Endothelial cell of umbilical vein (primary cell): ENCODE measurements around the gene MEF2C.

Experiments
- EZH2 ChIP-seq: IDR thresholded peaks from 2 replicates; pipeline ENCODE4 v1.6.1; 2012; ENCODE audit warnings: borderline replicate concordance, low read depth, mild to moderate bottlenecking, moderate library complexity, low read length, inconsistent platforms; ENCODE audit not compliant: severe bottlenecking
- FOS ChIP-seq: IDR thresholded peaks from 2 replicates; pipeline ENCODE4 v1.6.1; 2011; ENCODE audit warnings: mild to moderate bottlenecking, low read length, moderate library complexity, borderline replicate concordance; ENCODE audit not compliant: insufficient read depth
- GATA2 ChIP-seq: IDR thresholded peaks from 2 replicates; pipeline ENCODE4 v1.7.0; 2011; ENCODE audit warnings: low read depth, mild to moderate bottlenecking, moderate library complexity, mixed read lengths, low read length; ENCODE audit not compliant: insufficient read length, insufficient read depth
- JUN ChIP-seq: IDR thresholded peaks from 2 replicates; pipeline ENCODE4 v1.6.1; 2011; ENCODE audit warnings: borderline replicate concordance, low read depth; ENCODE audit not compliant: insufficient read length, insufficient read depth
- MYC ChIP-seq: IDR thresholded peaks from one replicate; pipeline ENCODE4 v1.6.1; 2011; ENCODE audit warnings: mild to moderate bottlenecking, low read depth, low read length
- POLR2A ChIP-seq: IDR thresholded peaks from 2 replicates; pipeline ENCODE4 v1.6.1; 2012; ENCODE audit warnings: low read depth, mild to moderate bottlenecking, control low read depth, low read length
- POLR2AphosphoS5 ChIP-seq: IDR thresholded peaks from 2 replicates; pipeline ENCODE4 v1.6.1; 2012; ENCODE audit warnings: low read depth, mild to moderate bottlenecking, control low read depth, low read length, moderate library complexity; ENCODE audit not compliant: insufficient read depth
- TF ChIP-seq, protein P1 (sequence below), 2 donors: IDR thresholded peaks; 1 replicate in 1 of 2; 2 replicates in 1 of 2; pipeline ENCODE4 v1.5.1; 2011; ENCODE audit warnings: low read length in 2 of 2, mild to moderate bottlenecking in 2 of 2, moderate library complexity in 2 of 2, control low read depth in 1 of 2, inconsistent platforms in 1 of 2, low read depth in 1 of 2; ENCODE audit not compliant: insufficient read depth in 1 of 2; ENCODE audit errors: extremely low read depth in 1 of 2
- TF ChIP-seq, protein P2 (sequence below): IDR thresholded peaks from 2 replicates; pipeline ENCODE4 v1.6.1; 2011; ENCODE audit not compliant: insufficient read depth, insufficient read length

DNA sequence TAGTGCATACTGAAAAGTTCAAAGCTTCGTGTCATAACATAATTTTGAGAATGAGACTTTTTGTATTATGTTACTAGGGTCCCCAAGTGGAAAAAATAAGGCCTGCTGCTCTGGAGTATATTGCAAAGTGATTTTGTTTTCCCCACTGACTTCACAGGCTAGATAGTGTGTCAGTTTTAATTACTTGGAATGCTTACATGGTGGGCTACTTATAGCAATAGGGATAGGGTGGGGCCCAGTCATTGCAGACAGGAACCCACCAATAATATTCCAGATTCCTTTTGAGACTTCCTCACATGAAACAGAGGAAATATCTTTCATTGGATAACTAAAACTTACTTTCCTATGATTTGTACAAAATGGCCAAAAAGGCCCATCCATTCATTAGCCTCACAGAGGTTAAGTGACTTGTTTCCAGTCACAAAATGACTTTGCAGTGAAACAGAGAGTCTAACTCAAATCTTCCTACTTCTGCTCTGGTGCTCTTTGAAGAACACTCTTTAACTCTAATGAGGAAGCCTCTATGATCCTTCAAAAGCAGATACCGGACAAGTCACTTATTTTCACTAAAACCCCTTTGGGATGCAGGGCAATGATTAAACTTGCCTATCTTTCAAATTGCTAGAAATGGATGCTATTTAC, 16.2 kb upstream of the MEF2C start:
- TF ChIP-seq, protein P1, sequence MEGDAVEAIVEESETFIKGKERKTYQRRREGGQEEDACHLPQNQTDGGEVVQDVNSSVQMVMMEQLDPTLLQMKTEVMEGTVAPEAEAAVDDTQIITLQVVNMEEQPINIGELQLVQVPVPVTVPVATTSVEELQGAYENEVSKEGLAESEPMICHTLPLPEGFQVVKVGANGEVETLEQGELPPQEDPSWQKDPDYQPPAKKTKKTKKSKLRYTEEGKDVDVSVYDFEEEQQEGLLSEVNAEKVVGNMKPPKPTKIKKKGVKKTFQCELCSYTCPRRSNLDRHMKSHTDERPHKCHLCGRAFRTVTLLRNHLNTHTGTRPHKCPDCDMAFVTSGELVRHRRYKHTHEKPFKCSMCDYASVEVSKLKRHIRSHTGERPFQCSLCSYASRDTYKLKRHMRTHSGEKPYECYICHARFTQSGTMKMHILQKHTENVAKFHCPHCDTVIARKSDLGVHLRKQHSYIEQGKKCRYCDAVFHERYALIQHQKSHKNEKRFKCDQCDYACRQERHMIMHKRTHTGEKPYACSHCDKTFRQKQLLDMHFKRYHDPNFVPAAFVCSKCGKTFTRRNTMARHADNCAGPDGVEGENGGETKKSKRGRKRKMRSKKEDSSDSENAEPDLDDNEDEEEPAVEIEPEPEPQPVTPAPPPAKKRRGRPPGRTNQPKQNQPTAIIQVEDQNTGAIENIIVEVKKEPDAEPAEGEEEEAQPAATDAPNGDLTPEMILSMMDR (IDR thresholded peaks at IDR 0.05; ENCODE audit: extremely low read depth in 1 of 2, insufficient read depth in 1 of 2, low read depth in 1 of 2, low read length in 2 of 2) = no peak
- no peak for TF ChIP-seq POLR2A
- no peak for TF ChIP-seq FOS
- no peak for TF ChIP-seq EZH2
- no peak for TF ChIP-seq MYC
- TF ChIP-seq JUN = no peak
- no peak for TF ChIP-seq POLR2AphosphoS5
- TF ChIP-seq, protein P2, sequence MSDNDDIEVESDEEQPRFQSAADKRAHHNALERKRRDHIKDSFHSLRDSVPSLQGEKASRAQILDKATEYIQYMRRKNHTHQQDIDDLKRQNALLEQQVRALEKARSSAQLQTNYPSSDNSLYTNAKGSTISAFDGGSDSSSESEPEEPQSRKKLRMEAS = no peak
- TF ChIP-seq GATA2 = no peak
